Measurements from ENCODE around the gene NAGPA. TPM values are rescaled to one million over a fixed set of nuclear protein-coding genes. Genes with fewer than 3 reads are reported as not detected.

The NAGPA gene
- total and polyA plus RNA-seq, 2 experiments from 2014 or later: 10.8 to 24.6 TPM

DNA sequence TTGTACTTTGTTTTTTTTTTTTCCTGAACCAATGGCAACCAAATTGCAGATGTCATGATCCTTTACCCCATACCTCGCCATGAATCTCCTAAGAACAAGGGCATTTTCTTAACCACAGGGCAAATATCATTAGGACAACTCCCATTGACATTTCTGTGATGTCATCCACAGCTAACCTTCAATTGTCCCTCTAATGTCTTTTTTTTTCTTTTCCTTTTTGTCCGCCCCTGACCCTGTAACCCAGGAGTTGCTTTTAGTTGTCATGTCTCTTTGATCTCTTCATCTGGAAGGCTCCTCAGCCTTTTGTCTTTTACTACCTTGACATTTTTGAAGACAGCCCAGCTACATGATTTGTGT is 410 bp upstream of the NAGPA start:
- H3K36me3 ChIP-seq: no peaks in the 10 kb centered on the region
- H3K4me1 ChIP-seq (ENCODE audit: low read depth): peaks cover 6% of the 10 kb centered on the region
- TF ChIP-seq, protein P1, sequence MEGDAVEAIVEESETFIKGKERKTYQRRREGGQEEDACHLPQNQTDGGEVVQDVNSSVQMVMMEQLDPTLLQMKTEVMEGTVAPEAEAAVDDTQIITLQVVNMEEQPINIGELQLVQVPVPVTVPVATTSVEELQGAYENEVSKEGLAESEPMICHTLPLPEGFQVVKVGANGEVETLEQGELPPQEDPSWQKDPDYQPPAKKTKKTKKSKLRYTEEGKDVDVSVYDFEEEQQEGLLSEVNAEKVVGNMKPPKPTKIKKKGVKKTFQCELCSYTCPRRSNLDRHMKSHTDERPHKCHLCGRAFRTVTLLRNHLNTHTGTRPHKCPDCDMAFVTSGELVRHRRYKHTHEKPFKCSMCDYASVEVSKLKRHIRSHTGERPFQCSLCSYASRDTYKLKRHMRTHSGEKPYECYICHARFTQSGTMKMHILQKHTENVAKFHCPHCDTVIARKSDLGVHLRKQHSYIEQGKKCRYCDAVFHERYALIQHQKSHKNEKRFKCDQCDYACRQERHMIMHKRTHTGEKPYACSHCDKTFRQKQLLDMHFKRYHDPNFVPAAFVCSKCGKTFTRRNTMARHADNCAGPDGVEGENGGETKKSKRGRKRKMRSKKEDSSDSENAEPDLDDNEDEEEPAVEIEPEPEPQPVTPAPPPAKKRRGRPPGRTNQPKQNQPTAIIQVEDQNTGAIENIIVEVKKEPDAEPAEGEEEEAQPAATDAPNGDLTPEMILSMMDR (IDR thresholded peaks at IDR 0.05; ENCODE audit: low read depth, low read length): no peak
- no peaks in the 10 kb centered on the region for H3K9me3 ChIP-seq (ENCODE audit: low read depth)
- no peaks in the 10 kb centered on the region for H3K27me3 ChIP-seq
- peak overlapping the region; percentile 88 for H3K4me3 ChIP-seq
- no peak for DNase-seq (ENCODE audit: low read depth in 1 of 2, low spot score in 1 of 2)
- H3K27ac ChIP-seq: no peak overlapping the region

DNA sequence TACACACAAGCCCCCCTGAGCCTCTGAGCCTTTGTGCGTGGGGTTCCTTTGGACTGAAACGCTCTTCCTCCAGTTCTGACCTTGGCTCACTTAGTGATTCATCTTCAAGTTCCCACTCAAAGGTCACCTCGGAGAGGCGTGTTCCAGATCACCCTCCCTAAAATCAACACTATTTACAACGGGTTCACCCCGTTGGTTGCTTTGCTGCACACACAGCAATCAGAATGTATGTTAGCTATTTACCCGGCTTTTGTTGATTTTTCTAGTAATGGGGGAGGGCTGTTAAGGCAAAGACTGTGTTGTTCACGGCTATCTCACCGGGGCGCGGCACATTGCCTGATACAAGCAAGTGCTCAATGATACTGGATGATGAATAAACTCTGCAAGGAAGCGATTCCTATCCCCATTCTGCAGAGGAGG is 977 bp downstream of the NAGPA start:
- Histone ChIP-seq H3K4me1 (ENCODE audit: low read depth) (peaks cover 6% of the 10 kb centered on the region), H3K27ac (no peak overlapping the region), H3K4me3 (peak overlapping the region; percentile 88), H3K36me3 (no peaks in the 10 kb centered on the region), H3K9me3 (ENCODE audit: low read depth) (no peaks in the 10 kb centered on the region), H3K27me3 (no peaks in the 10 kb centered on the region)
- TF ChIP-seq, protein P1 (IDR thresholded peaks at IDR 0.05; ENCODE audit: low read depth, low read length): no peak
- DNase-seq (ENCODE audit: low read depth in 1 of 2, low spot score in 1 of 2): no peak

DNA sequence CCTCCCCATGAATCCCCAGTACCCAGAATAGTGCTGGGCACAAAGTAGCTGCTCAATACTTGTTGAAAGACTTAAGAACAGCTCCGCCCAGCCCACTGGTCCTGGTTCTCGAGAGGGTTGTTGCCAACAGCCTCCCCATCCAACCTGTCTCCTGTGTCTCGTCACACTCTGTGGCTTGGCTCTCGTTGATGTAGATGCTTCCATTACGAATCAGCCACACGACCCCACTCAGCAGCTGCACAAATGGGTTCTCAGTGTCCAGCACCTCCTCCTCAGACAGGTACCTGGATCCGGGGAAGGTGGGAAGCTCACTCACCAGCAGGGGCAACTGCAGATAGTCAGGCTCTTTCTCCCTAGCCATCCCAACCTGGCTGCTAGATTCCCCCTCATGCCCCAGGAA is 2.1 kb downstream of the NAGPA start:
- H3K36me3 ChIP-seq: no peaks in the 10 kb centered on the region
- peaks cover 6% of the 10 kb centered on the region for H3K4me1 ChIP-seq (ENCODE audit: low read depth)
- no peaks in the 10 kb centered on the region for H3K27me3 ChIP-seq
- H3K4me3 ChIP-seq: no peak overlapping the region
- DNase-seq (ENCODE audit: low read depth in 1 of 2, low spot score in 1 of 2): no peak
- H3K27ac ChIP-seq: no peak overlapping the region
- TF ChIP-seq, protein P1 (IDR thresholded peaks at IDR 0.05; ENCODE audit: low read depth, low read length): no peak
- H3K9me3 ChIP-seq (ENCODE audit: low read depth): no peaks in the 10 kb centered on the region

DNA sequence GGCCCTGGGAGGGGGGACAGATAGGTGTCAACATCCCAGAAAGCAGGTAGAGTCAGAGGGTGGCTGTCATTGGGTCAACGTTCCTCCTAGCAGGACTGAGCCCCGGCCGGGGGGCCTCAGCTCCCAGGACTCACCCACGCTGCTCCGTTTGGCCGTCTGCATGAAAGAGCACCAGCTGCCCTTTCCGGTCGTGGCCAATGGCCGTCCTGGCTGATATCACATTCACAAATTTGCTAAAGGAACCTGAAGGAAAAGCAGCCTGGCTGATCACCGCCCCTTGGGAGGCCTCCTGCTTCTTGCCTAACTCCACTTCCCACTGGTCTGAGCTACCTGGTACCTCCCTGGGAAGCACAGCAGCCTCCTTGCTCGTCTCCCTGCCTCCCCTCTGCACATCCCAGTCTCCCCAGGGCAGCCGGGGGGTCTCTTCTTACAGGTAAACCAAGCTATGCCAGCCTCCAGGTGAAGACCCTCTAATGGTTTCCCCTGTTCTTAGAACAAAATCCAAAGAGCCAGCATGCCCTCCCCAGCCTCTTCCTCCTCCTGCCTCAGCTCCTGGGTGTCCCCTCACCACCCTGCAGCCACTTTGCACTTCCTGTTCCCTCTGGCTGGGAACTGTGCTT is 3.4 kb downstream of the NAGPA start:
- peaks cover 6% of the 10 kb centered on the region for H3K4me1 ChIP-seq (ENCODE audit: low read depth)
- no peaks in the 10 kb centered on the region for H3K9me3 ChIP-seq (ENCODE audit: low read depth)
- TF ChIP-seq, protein P1 (IDR thresholded peaks at IDR 0.05; ENCODE audit: low read depth, low read length): no peak
- H3K27ac ChIP-seq: no peak overlapping the region
- no peaks in the 10 kb centered on the region for H3K36me3 ChIP-seq
- no peak for DNase-seq (ENCODE audit: low read depth in 1 of 2, low spot score in 1 of 2)
- no peaks in the 10 kb centered on the region for H3K27me3 ChIP-seq
- H3K4me3 ChIP-seq: no peak overlapping the region

DNA sequence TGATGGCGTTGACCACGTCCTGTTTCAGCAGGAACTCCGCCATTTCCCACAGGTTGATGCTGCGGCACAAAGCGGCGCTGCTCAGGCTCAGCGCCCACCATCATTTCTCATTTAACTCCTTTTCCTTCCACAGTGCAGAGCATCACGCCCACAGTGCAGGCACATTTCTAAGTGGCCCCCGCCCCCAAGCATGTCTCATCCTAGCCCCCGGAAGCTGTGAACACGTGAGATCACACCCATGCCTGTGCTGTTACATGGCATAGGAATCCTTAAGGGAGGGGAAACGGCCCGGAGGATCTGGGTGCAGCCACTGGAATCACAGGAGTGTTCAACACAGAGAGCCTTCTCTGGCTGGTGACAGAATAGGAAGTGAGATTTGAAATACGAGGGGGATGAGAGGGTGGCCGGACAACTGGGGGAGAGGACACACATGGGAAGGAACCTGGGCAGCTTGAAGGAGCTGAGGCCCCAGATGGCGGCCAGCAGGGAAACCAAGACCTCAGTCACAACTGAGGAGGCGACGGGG is 4.7 kb downstream of the NAGPA start:
- no peak for DNase-seq (ENCODE audit: low read depth in 1 of 2, low spot score in 1 of 2)
- no peaks in the 10 kb centered on the region for H3K27me3 ChIP-seq
- TF ChIP-seq, protein P1 (IDR thresholded peaks at IDR 0.05; ENCODE audit: low read depth, low read length): no peak
- no peaks in the 10 kb centered on the region for H3K9me3 ChIP-seq (ENCODE audit: low read depth)
- no peak overlapping the region for H3K27ac ChIP-seq
- no peaks in the 10 kb centered on the region for H3K36me3 ChIP-seq
- no peak overlapping the region for H3K4me3 ChIP-seq
- H3K4me1 ChIP-seq (ENCODE audit: low read depth): no peaks in the 10 kb centered on the region

Data from cardiac muscle cell (in vitro differentiated cells and primary cell).